Fibroblast of lung (primary cell): ENCODE measurements around the gene HOXA13. TPM values are rescaled to one million over a fixed set of nuclear protein-coding genes. Genes with fewer than 3 reads are reported as not detected.

Experiments
- DNase-seq, 2 donors: peaks; one replicate each; pipeline versions ENCODE4 v3.0.0 to v3.0.0-alpha.2; 2010; ENCODE audit warnings: low read depth in 2 of 2
- H2AFZ ChIP-seq: 2 replicates; pipeline ENCODE4 v1.5.1; 2012; ENCODE audit warnings: low read length, control low read depth, inconsistent platforms
- H3K27ac ChIP-seq: 2 replicates; pipeline ENCODE4 v1.5.1; 2011; ENCODE audit warnings: low read length, control low read depth; ENCODE audit not compliant: insufficient read depth
- H3K27me3 ChIP-seq: 2 replicates; pipeline ENCODE4 v1.5.1; 2011; ENCODE audit warnings: mild to moderate bottlenecking, low read length; ENCODE audit not compliant: control insufficient read depth, insufficient read depth
- H3K36me3 ChIP-seq: 2 replicates; pipeline ENCODE4 v1.5.1; 2011; ENCODE audit warnings: low read length; ENCODE audit not compliant: control insufficient read depth, insufficient read depth
- H3K4me1 ChIP-seq: 2 replicates; pipeline ENCODE4 v1.5.1; 2011; ENCODE audit warnings: low read length; ENCODE audit not compliant: control insufficient read depth, insufficient read depth; ENCODE audit errors: extremely low read depth
- H3K4me2 ChIP-seq: 2 replicates; pipeline ENCODE4 v1.5.1; 2011; ENCODE audit warnings: low read length, control low read depth; ENCODE audit not compliant: insufficient read depth; ENCODE audit errors: extremely low read depth
- H3K4me3 ChIP-seq, 4 experiments: fragments of 200-600 bp in 1 of 4; sonication (generic) in 1 of 4; replicated peaks in 1 of 4; 2 replicates each; pipeline ENCODE4 v1.5.1; 2011 to 2016; ENCODE audit warnings: low read length in 4 of 4, low read depth in 3 of 4, mild to moderate bottlenecking in 3 of 4, control low read depth in 2 of 4, inconsistent platforms in 1 of 4, mixed read lengths in 1 of 4; ENCODE audit not compliant: insufficient read depth in 1 of 4; ENCODE audit errors: control extremely low read depth in 1 of 4
- H3K79me2 ChIP-seq: 2 replicates; pipeline ENCODE4 v1.5.1; 2012; ENCODE audit warnings: mild to moderate bottlenecking, low read length, inconsistent platforms; ENCODE audit not compliant: control insufficient read depth, insufficient read depth
- H3K9ac ChIP-seq: 2 replicates; pipeline ENCODE4 v1.5.1; 2011; ENCODE audit warnings: mild to moderate bottlenecking, low read length, control low read depth; ENCODE audit not compliant: insufficient read depth
- H3K9me3 ChIP-seq: 2 replicates; pipeline ENCODE4 v1.5.1; 2012; ENCODE audit warnings: low read depth, low read length; ENCODE audit not compliant: control insufficient read depth, insufficient read depth
- H4K20me1 ChIP-seq: 2 replicates; pipeline ENCODE4 v1.5.1; 2011; ENCODE audit warnings: low read length; ENCODE audit not compliant: control insufficient read depth, insufficient read depth; ENCODE audit errors: extremely low read depth
- EZH2 ChIP-seq: IDR thresholded peaks from 2 replicates; pipeline ENCODE4 v1.5.1; 2012; ENCODE audit warnings: low read length, control low read depth, mild to moderate bottlenecking; ENCODE audit errors: missing control alignments
- polyA plus RNA-seq, 2 donors: library from polyadenylated mRNA; depleted of rRNA in 1 of 2; stranded (reverse) in 1 of 2; unstranded in 1 of 2; fragments of >200 nt; gene quantifications; 2 replicates each; pipeline ENCODE4 v1.2.1, GENCODE V29; 2011 to 2012; ENCODE audit warnings: missing spikeins in 1 of 2
- total RNA-seq: library from RNA; depleted of rRNA; stranded (reverse); fragments of >200 nt; gene quantifications from 2 replicates; pipeline ENCODE4 v1.2.1, GENCODE V29; 2014
- TF ChIP-seq, protein P1 (sequence below), 2 donors: IDR thresholded peaks in 1 of 2; conservative IDR thresholded peaks in 1 of 2; 1 replicate in 1 of 2; 2 replicates in 1 of 2; pipeline ENCODE4 v1.5.1; 2011 to 2012; ENCODE audit warnings: low read length in 2 of 2, control low read depth in 1 of 2, inconsistent platforms in 1 of 2, low read depth in 1 of 2, mild to moderate bottlenecking in 1 of 2

Gene HOXA13
- total and polyA plus RNA-seq, 2 donors (not counting 1 experiment from before 2014, with no cell fraction given) = not detected

DNA sequence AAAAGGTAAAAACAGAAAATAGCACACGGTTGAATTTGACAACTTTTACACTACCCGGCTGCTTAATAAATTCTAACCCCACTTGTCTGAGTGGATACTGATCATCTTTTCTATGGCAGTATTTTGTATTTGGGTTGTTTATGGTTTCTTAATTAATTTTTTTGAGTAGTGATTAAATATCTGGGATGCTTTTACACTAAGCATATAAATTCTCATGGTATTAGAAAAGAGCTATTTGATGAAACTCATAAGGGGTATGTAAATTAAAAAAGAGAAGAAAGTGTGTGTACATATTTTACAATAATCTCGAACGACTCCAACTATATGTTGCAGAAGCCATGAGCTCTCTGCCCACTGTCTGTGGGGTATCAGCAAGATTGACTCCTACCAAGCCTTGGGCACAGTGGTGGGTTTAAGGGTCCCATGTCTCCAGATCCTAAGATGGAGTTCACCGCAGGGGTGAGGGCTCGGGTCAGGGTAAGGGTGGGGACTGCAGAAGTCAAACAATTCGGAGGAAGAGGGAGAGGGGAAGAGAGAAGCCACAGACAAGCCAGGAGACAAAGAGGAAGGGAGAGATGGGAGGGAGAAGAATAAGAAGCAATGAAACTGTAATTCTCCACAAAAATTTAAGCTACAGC lies 7.6 kb upstream of the HOXA13 start:
- Histone ChIP-seq H3K27me3 (peaks cover 87% of the 10 kb centered on the region), H3K9ac (no peak overlapping the region), H3K4me3 (no peak overlapping the region), H3K36me3 (no peaks in the 10 kb centered on the region), H3K27ac (no peak overlapping the region), H4K20me1 (no peaks in the 10 kb centered on the region), H3K4me2 (no peak overlapping the region), H3K79me2 (no peaks in the 10 kb centered on the region), H2AFZ (no peak overlapping the region), H3K9me3 (no peaks in the 10 kb centered on the region), H3K4me1 (peaks cover 2% of the 10 kb centered on the region)
- TF ChIP-seq, protein P1, sequence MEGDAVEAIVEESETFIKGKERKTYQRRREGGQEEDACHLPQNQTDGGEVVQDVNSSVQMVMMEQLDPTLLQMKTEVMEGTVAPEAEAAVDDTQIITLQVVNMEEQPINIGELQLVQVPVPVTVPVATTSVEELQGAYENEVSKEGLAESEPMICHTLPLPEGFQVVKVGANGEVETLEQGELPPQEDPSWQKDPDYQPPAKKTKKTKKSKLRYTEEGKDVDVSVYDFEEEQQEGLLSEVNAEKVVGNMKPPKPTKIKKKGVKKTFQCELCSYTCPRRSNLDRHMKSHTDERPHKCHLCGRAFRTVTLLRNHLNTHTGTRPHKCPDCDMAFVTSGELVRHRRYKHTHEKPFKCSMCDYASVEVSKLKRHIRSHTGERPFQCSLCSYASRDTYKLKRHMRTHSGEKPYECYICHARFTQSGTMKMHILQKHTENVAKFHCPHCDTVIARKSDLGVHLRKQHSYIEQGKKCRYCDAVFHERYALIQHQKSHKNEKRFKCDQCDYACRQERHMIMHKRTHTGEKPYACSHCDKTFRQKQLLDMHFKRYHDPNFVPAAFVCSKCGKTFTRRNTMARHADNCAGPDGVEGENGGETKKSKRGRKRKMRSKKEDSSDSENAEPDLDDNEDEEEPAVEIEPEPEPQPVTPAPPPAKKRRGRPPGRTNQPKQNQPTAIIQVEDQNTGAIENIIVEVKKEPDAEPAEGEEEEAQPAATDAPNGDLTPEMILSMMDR (conservative IDR thresholded peaks at IDR 0.05 in 1 of 2, IDR thresholded peaks at IDR 0.05 in 1 of 2; ENCODE audit: low read depth in 1 of 2, low read length in 2 of 2) = no peak
- TF ChIP-seq EZH2 = no peak
- no peak for DNase-seq

- Histone ChIP-seq H4K20me1 (no peaks in the 10 kb centered on the region), H3K4me3 (no peak overlapping the region), H3K4me2 (no peak overlapping the region), H3K79me2 (no peaks in the 10 kb centered on the region), H3K9me3 (no peaks in the 10 kb centered on the region), H3K27me3 (peaks cover 88% of the 10 kb centered on the region), H3K9ac (no peak overlapping the region), H3K27ac (no peak overlapping the region), H3K4me1 (peaks cover 2% of the 10 kb centered on the region), H2AFZ (no peak overlapping the region), H3K36me3 (no peaks in the 10 kb centered on the region)
- no peak for DNase-seq
- TF ChIP-seq, protein P1 (conservative IDR thresholded peaks at IDR 0.05 in 1 of 2, IDR thresholded peaks at IDR 0.05 in 1 of 2; ENCODE audit: low read depth in 1 of 2, low read length in 2 of 2) = no peak
- TF ChIP-seq EZH2 = peak; percentile 95
These were observed 5.7 kb upstream of the HOXA13 start for GRCh38 chr7:27205325-27206280.

GRCh38 chr7:27204851-27205322 lies 5.0 kb upstream of the HOXA13 start:
- H3K36me3 ChIP-seq = no peaks in the 10 kb centered on the region
- H3K9ac ChIP-seq = no peak overlapping the region
- peak overlapping the region; percentile 25 for H3K4me2 ChIP-seq
- peaks cover 90% of the 10 kb centered on the region for H3K27me3 ChIP-seq
- H3K4me1 ChIP-seq = peaks cover 2% of the 10 kb centered on the region
- no peaks in the 10 kb centered on the region for H3K79me2 ChIP-seq
- H3K9me3 ChIP-seq = no peaks in the 10 kb centered on the region
- DNase-seq = no peak
- no peak overlapping the region for H2AFZ ChIP-seq
- TF ChIP-seq EZH2 = peak; percentile 90
- TF ChIP-seq, protein P1 (conservative IDR thresholded peaks at IDR 0.05 in 1 of 2, IDR thresholded peaks at IDR 0.05 in 1 of 2; ENCODE audit: low read depth in 1 of 2, low read length in 2 of 2) = no peak
- no peaks in the 10 kb centered on the region for H4K20me1 ChIP-seq
- H3K4me3 ChIP-seq = no peak overlapping the region
- H3K27ac ChIP-seq = no peak overlapping the region
